HepG2 (cell line): ENCODE data around the gene SLCO2B1. TPM values are rescaled to one million over a fixed set of nuclear protein-coding genes. Genes with fewer than 3 reads are reported as not detected.

Experiments
- DMAP1 ChIP-seq: IDR thresholded peaks from 2 replicates; pipeline ENCODE4 v1.6.1; 2016
- HNRNPH1 ChIP-seq: fragments of 200-400 bp; formaldehyde crosslinking; optimal IDR thresholded peaks from 2 replicates; pipeline ENCODE3; 2017; ENCODE audit warnings: mild to moderate bottlenecking, low read depth, low read length
- ISX ChIP-seq: sonication (generic); formaldehyde crosslinking; conservative IDR thresholded peaks from 2 replicates; pipeline ENCODE4 v1.5.0; 2020; ENCODE audit warnings: missing genetic modification reagents
- KAT2B ChIP-seq: fragments of 150-350 bp; IDR thresholded peaks from 2 replicates; pipeline ENCODE4 v1.6.1; 2014; ENCODE audit warnings: low read depth, low read length, borderline replicate concordance
- KDM1A ChIP-seq: IDR thresholded peaks from 2 replicates; pipeline ENCODE4 v1.6.1; 2016; ENCODE audit warnings: missing compliant biosample characterization
- KLF11 ChIP-seq: IDR thresholded peaks from 2 replicates; pipeline ENCODE4 v1.6.1; 2016; ENCODE audit warnings: missing compliant biosample characterization
- KLF16 ChIP-seq, 2 experiments: sonication (generic) in 1 of 2; formaldehyde crosslinking in 1 of 2; IDR thresholded peaks; 2 replicates each; pipeline versions ENCODE4 v1.6.1 to v1.8.0; 2016 to 2023; ENCODE audit warnings: missing genetic modification reagents in 2 of 2, missing compliant biosample characterization in 1 of 2
- PRPF4 ChIP-seq: fragments of 200-400 bp; formaldehyde crosslinking; IDR thresholded peaks from 2 replicates; pipeline ENCODE4 v1.6.1; 2016; ENCODE audit warnings: low read length, low read depth; ENCODE audit not compliant: poor library complexity, severe bottlenecking
- RFX1 ChIP-seq: fragments of 450-650 bp; IDR thresholded peaks from 2 replicates; pipeline ENCODE4 v1.6.1; 2017
- ZNF124 ChIP-seq: sonication (generic); formaldehyde crosslinking; IDR thresholded peaks from 2 replicates; pipeline ENCODE4 v1.4.0; 2020; ENCODE audit warnings: missing genetic modification reagents
- ZNF432 ChIP-seq: sonication (generic); formaldehyde crosslinking; IDR thresholded peaks from 2 replicates; pipeline ENCODE4 v1.5.0; 2020; ENCODE audit warnings: missing genetic modification reagents, mild to moderate bottlenecking, borderline replicate concordance
- ZNF530 ChIP-seq: sonication (generic); formaldehyde crosslinking; IDR thresholded peaks from 2 replicates; pipeline ENCODE4 v1.5.0; 2020; ENCODE audit warnings: low read depth, mild to moderate bottlenecking, missing genetic modification reagents
- ZNF577 ChIP-seq: sonication (generic); formaldehyde crosslinking; IDR thresholded peaks from 2 replicates; pipeline ENCODE4 v1.4.0; 2020; ENCODE audit warnings: mild to moderate bottlenecking, low read depth, missing genetic modification reagents, borderline replicate concordance
- ZNF776 ChIP-seq: sonication (generic); formaldehyde crosslinking; IDR thresholded peaks from 2 replicates; pipeline ENCODE4 v1.4.0; 2020; ENCODE audit warnings: mild to moderate bottlenecking, missing genetic modification reagents
- polyA plus RNA-seq, 8 experiments: library from polyadenylated mRNA; depleted of rRNA in 3 of 8; stranded (reverse) in 7 of 8; unstranded in 1 of 8; fragments of >200 nt; fragmentation: Illumina TruSeq in 4 of 8; extraction: Trizol in 4 of 8; gene quantifications; 2 replicates each; pipeline versions ENCODE4 v1.2.1 to v1.2.3, GENCODE V29; 2011 to 2016; ENCODE audit warnings: low read depth in 4 of 8, missing spikeins in 1 of 8, mixed read lengths in 1 of 8; ENCODE audit not compliant: insufficient read depth in 1 of 8
- total RNA-seq, 5 experiments: library from RNA; depleted of rRNA; stranded (reverse); fragments of >200 nt; fragmentation: Illumina TruSeq; extraction: Trizol; gene quantifications; 2 replicates each; pipeline ENCODE4 v1.2.3, GENCODE V29; 2016; ENCODE audit warnings: low read depth in 1 of 5
- TF ChIP-seq, protein P1 (sequence below): sonication (generic); formaldehyde crosslinking; IDR thresholded peaks from 2 replicates; pipeline ENCODE4 v1.4.0; 2020; ENCODE audit warnings: missing genetic modification reagents, borderline replicate concordance
- TF ChIP-seq, protein P2 (sequence below): sonication (generic); formaldehyde crosslinking; IDR thresholded peaks from 2 replicates; pipeline ENCODE4 v1.8.1; 2022; ENCODE audit warnings: low read depth, mild to moderate bottlenecking, missing genetic modification reagents
- TF ChIP-seq, protein P3 (sequence below): IDR thresholded peaks from 2 replicates; pipeline ENCODE4 v1.6.1; 2016; ENCODE audit warnings: missing compliant biosample characterization, missing genetic modification reagents, borderline replicate concordance
- TF ChIP-seq, protein P4 (sequence below): sonication (generic); formaldehyde crosslinking; IDR thresholded peaks from 2 replicates; pipeline ENCODE4 v1.8.0; 2022; ENCODE audit warnings: missing genetic modification reagents, mild to moderate bottlenecking, inconsistent platforms, borderline replicate concordance
- TF ChIP-seq, protein P5 (sequence below): sonication (generic); formaldehyde crosslinking; IDR thresholded peaks from 2 replicates; pipeline ENCODE4 v1.5.0; 2020; ENCODE audit warnings: mild to moderate bottlenecking, low read depth, missing genetic modification reagents, borderline replicate concordance
- TF ChIP-seq, protein P6 (sequence below): sonication (generic); formaldehyde crosslinking; IDR thresholded peaks from 2 replicates; pipeline ENCODE4 v1.5.0; 2020; ENCODE audit warnings: missing genetic modification reagents

The SLCO2B1 gene
- total and polyA plus RNA-seq, 2 of the 13 experiments (the other 11 are each of a cell fraction or from before 2014, with no cell fraction given), result 15.3 to 19.8 TPM

DNA sequence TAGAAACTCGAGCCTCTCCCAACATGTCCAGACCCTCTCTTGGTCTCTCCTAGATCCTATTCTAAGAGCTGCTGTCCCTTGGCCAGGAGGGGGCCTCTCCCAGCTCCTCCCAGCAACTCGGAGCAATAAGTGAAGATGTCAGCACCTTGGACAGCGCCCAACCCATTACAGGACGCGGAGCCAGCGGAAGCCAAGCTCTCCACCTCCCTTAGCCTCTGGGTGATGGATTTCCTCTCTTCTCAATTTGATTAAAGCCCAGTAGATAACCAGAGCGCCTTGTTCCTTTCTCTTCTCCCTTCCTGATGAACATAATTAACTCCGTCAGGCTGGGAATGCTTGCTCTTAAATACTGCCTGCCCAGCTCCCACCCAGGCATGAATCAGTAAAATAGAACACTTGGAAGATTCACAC, 63.5 kb downstream of the SLCO2B1 start (continued):
- TF ChIP-seq, protein P1, sequence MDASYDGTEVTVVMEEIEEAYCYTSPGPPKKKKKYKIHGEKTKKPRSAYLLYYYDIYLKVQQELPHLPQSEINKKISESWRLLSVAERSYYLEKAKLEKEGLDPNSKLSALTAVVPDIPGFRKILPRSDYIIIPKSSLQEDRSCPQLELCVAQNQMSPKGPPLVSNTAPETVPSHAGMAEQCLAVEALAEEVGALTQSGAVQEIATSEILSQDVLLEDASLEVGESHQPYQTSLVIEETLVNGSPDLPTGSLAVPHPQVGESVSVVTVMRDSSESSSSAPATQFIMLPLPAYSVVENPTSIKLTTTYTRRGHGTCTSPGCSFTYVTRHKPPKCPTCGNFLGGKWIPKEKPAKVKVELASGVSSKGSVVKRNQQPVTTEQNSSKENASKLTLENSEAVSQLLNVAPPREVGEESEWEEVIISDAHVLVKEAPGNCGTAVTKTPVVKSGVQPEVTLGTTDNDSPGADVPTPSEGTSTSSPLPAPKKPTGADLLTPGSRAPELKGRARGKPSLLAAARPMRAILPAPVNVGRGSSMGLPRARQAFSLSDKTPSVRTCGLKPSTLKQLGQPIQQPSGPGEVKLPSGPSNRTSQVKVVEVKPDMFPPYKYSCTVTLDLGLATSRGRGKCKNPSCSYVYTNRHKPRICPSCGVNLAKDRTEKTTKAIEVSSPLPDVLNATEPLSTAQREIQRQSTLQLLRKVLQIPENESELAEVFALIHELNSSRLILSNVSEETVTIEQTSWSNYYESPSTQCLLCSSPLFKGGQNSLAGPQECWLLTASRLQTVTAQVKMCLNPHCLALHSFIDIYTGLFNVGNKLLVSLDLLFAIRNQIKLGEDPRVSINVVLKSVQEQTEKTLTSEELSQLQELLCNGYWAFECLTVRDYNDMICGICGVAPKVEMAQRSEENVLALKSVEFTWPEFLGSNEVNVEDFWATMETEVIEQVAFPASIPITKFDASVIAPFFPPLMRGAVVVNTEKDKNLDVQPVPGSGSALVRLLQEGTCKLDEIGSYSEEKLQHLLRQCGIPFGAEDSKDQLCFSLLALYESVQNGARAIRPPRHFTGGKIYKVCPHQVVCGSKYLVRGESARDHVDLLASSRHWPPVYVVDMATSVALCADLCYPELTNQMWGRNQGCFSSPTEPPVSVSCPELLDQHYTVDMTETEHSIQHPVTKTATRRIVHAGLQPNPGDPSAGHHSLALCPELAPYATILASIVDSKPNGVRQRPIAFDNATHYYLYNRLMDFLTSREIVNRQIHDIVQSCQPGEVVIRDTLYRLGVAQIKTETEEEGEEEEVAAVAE (CRISPR knock-in tag), result peak; percentile 94
- TF ChIP-seq, protein P2, sequence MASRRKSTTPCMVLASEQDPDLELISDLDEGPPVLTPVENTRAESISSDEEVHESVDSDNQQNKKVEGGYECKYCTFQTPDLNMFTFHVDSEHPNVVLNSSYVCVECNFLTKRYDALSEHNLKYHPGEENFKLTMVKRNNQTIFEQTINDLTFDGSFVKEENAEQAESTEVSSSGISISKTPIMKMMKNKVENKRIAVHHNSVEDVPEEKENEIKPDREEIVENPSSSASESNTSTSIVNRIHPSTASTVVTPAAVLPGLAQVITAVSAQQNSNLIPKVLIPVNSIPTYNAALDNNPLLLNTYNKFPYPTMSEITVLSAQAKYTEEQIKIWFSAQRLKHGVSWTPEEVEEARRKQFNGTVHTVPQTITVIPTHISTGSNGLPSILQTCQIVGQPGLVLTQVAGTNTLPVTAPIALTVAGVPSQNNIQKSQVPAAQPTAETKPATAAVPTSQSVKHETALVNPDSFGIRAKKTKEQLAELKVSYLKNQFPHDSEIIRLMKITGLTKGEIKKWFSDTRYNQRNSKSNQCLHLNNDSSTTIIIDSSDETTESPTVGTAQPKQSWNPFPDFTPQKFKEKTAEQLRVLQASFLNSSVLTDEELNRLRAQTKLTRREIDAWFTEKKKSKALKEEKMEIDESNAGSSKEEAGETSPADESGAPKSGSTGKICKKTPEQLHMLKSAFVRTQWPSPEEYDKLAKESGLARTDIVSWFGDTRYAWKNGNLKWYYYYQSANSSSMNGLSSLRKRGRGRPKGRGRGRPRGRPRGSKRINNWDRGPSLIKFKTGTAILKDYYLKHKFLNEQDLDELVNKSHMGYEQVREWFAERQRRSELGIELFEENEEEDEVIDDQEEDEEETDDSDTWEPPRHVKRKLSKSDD (CRISPR knock-in tag), result peak; percentile 80
- TF ChIP-seq ISX (CRISPR knock-in tag) (peak; percentile 96), ZNF124 (CRISPR knock-in tag) (peak; percentile 97), KAT2B (no peak), ZNF577 (CRISPR knock-in tag) (peak; percentile 84; the same call in 1 of the 2 replicates), KLF16 (CRISPR knock-in tag; IDR thresholded peaks at IDR 0.05) (peak; percentile 34 to 99; a peak in 2 of 4 replicates), KDM1A (CRISPR knock-in tag) (no peak), ZNF530 (no peak), ZNF776 (CRISPR knock-in tag) (no peak), ZNF432 (CRISPR knock-in tag) (no peak), PRPF4 (no peak), HNRNPH1 (no peak), KLF11 (CRISPR knock-in tag) (peak; percentile 100), DMAP1 (CRISPR knock-in tag) (no peak), RFX1 (no peak)
- TF ChIP-seq, protein P3, sequence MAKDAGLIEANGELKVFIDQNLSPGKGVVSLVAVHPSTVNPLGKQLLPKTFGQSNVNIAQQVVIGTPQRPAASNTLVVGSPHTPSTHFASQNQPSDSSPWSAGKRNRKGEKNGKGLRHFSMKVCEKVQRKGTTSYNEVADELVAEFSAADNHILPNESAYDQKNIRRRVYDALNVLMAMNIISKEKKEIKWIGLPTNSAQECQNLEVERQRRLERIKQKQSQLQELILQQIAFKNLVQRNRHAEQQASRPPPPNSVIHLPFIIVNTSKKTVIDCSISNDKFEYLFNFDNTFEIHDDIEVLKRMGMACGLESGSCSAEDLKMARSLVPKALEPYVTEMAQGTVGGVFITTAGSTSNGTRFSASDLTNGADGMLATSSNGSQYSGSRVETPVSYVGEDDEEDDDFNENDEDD, result peak; percentile 51; the same call in 1 of the 2 replicates
- TF ChIP-seq, protein P4, sequence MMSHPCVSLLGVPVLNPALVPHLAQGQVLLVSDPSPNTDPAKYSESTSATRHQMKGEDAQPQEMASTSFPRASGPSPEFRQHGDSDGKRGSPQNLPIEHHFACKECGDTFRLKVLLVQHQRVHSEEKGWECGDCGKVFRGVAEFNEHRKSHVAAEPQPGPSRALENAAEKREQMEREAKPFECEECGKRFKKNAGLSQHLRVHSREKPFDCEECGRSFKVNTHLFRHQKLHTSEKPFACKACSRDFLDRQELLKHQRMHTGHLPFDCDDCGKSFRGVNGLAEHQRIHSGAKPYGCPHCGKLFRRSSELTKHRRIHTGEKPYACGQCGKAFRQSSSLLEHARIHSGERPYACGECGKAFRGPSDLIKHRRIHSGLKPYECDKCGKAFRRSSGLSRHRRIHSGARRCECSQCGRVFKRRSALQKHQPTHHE (CRISPR knock-in tag), result peak; percentile 72
- TF ChIP-seq, protein P5, sequence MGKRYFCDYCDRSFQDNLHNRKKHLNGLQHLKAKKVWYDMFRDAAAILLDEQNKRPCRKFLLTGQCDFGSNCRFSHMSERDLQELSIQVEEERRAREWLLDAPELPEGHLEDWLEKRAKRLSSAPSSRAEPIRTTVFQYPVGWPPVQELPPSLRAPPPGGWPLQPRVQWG (CRISPR knock-in tag), result no peak
- TF ChIP-seq, protein P6, sequence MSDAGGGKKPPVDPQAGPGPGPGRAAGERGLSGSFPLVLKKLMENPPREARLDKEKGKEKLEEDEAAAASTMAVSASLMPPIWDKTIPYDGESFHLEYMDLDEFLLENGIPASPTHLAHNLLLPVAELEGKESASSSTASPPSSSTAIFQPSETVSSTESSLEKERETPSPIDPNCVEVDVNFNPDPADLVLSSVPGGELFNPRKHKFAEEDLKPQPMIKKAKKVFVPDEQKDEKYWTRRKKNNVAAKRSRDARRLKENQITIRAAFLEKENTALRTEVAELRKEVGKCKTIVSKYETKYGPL, result peak; percentile 95
